Tibial nerve (tissue), 4 donors: Measurements from ENCODE around the gene NUP188. TPM values are rescaled to one million over a fixed set of nuclear protein-coding genes. Genes with fewer than 3 reads are reported as not detected.
"Not testable (repeated sequence)": the region's sequence is repeated elsewhere in the genome, so short reads cannot be mapped to it uniquely, and the experiment has no call there.

Source experiments
- DNase-seq, 2 donors: peaks; one replicate each; pipeline ENCODE4 v3.0.0-alpha.2; 2019; ENCODE audit warnings: low spot score in 2 of 2
- H3K27ac ChIP-seq, 4 donors: fragments of 200-600 bp; sonication (generic) in 3 of 4; one replicate each; pipeline ENCODE4 v1.5.1; 2017 to 2019; ENCODE audit warnings: mild to moderate bottlenecking in 1 of 4
- H3K27me3 ChIP-seq, 2 donors: fragments of 200-600 bp; sonication (generic) in 1 of 2; one replicate each; pipeline versions ENCODE4 v1.5.1 to v1.6.0; 2017 to 2019
- H3K36me3 ChIP-seq, 3 donors: fragments of 200-600 bp; sonication (generic); one replicate each; pipeline ENCODE4 v1.5.1; 2018 to 2019
- H3K4me1 ChIP-seq, 4 donors: fragments of 200-600 bp; sonication (generic) in 3 of 4; one replicate each; pipeline ENCODE4 v1.5.1; 2017 to 2019
- H3K4me3 ChIP-seq, 4 donors: fragments of 200-600 bp; sonication (generic) in 3 of 4; one replicate each; pipeline ENCODE4 v1.5.1; 2017 to 2019; ENCODE audit warnings: mild to moderate bottlenecking in 1 of 4, moderate library complexity in 1 of 4
- H3K9me3 ChIP-seq, 4 donors: fragments of 200-600 bp; sonication (generic) in 3 of 4; one replicate each; pipeline ENCODE4 v1.5.1; 2017 to 2019
- EP300 ChIP-seq, 2 donors: sonication (generic); formaldehyde crosslinking; IDR thresholded peaks; one replicate each; pipeline ENCODE4 v1.6.1; 2017; ENCODE audit warnings: antibody characterized with exemption in 2 of 2, mild to moderate bottlenecking in 1 of 2
- POLR2A ChIP-seq, 2 donors: fragments of 450-650 bp; IDR thresholded peaks; one replicate each; pipeline ENCODE4 v1.6.1; 2017; ENCODE audit warnings: antibody characterized with exemption in 2 of 2, mild to moderate bottlenecking in 2 of 2, moderate library complexity in 2 of 2
- WGBS, 2 donors: methylation state at CpG; one replicate each; pipeline ENCODE4 v1.1.5; 2018; 5-methylcytosine and 5-hydroxymethylcytosine counted together
- total RNA-seq, 4 donors: library from RNA; depleted of rRNA; stranded (reverse); fragments of >200 nt; gene quantifications; one replicate each; pipeline ENCODE4 v1.1.0, GENCODE V29; 2016
- TF ChIP-seq, protein P1 (sequence below), 5 experiments: fragments of 200-600 bp in 3 of 5; fragments of 450-650 bp in 2 of 5; sonication (generic) in 3 of 5; IDR thresholded peaks; one replicate each; pipeline ENCODE4 v1.5.1; 2016 to 2019; ENCODE audit warnings: antibody characterized with exemption in 5 of 5, mild to moderate bottlenecking in 3 of 5, moderate library complexity in 2 of 5

NUP188 gene
- total RNA-seq, 4 donors from 2014 or later, result 22.9 to 76.5 (median 43.5) TPM

DNA sequence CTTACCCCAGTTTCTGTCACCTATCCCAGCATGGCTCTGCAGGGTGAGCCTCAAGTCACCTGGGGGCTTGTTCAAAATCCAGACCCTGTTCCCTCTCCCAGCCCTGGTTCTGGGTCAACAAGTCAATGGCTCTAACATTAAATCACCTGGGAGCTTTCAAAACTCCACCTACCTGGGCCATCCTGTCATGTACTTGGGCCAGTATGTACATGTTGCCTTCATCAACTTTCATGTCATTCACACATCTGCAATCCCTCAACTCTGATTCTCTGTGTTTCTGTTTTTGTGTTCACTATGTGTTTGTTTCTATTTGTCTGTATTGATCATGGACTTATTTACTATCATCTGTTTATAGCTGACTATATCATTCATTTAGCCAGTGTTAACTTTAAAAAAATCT, 82.7 kb downstream of the NUP188 start:
- Histone ChIP-seq H3K27ac (no peak overlapping the region), H3K4me3 (no peak overlapping the region), H3K4me1 (peaks cover 0 to 32% (median 20%) of the 10 kb centered on the region in 4 donors), H3K27me3 (no peaks in the 10 kb centered on the region), H3K36me3 (no peaks in the 10 kb centered on the region), H3K9me3 (no peaks in the 10 kb centered on the region)
- no peak for DNase-seq
- no peak for TF ChIP-seq POLR2A (IDR thresholded peaks at IDR 0.05)
- TF ChIP-seq EP300 (IDR thresholded peaks at IDR 0.05), result no peak
- TF ChIP-seq, protein P1, sequence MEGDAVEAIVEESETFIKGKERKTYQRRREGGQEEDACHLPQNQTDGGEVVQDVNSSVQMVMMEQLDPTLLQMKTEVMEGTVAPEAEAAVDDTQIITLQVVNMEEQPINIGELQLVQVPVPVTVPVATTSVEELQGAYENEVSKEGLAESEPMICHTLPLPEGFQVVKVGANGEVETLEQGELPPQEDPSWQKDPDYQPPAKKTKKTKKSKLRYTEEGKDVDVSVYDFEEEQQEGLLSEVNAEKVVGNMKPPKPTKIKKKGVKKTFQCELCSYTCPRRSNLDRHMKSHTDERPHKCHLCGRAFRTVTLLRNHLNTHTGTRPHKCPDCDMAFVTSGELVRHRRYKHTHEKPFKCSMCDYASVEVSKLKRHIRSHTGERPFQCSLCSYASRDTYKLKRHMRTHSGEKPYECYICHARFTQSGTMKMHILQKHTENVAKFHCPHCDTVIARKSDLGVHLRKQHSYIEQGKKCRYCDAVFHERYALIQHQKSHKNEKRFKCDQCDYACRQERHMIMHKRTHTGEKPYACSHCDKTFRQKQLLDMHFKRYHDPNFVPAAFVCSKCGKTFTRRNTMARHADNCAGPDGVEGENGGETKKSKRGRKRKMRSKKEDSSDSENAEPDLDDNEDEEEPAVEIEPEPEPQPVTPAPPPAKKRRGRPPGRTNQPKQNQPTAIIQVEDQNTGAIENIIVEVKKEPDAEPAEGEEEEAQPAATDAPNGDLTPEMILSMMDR (IDR thresholded peaks at IDR 0.05), result no peak

DNA sequence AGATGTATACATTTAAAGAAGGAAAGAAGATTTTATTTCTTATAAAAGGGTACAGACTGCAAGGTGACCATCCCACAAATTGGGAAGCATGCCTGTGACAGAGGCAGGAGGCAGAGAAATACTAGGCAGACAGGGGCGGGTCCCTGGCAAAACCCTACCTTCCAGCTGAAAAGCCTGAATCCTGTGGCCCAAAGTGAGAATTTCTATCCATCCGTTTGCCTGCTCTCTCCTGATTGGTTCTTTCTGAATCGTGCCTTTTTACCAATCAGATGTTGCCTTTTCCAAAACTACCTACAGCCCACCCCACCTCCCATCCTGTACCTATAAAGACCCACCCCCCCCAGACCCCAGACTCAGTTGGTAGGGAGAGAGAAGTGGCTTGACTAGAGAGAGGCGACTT, 84.0 kb downstream of the NUP188 start:
- H3K4me1 ChIP-seq, result peaks cover 0 to 28% (median 13%) of the 10 kb centered on the region in 4 donors
- 66 to 70% methylated on average over 4 of the region's 4 CpGs for WGBS, 2 donors
- H3K36me3 ChIP-seq, result no peaks in the 10 kb centered on the region
- no peaks in the 10 kb centered on the region for H3K9me3 ChIP-seq
- TF ChIP-seq, protein P1 (IDR thresholded peaks at IDR 0.05), result no peak
- TF ChIP-seq POLR2A (IDR thresholded peaks at IDR 0.05) (no peak), EP300 (IDR thresholded peaks at IDR 0.05) (no peak)
- H3K27ac ChIP-seq, result no peak overlapping the region
- no peak overlapping the region for H3K4me3 ChIP-seq
- DNase-seq, result no peak
- H3K27me3 ChIP-seq, result no peaks in the 10 kb centered on the region

DNA sequence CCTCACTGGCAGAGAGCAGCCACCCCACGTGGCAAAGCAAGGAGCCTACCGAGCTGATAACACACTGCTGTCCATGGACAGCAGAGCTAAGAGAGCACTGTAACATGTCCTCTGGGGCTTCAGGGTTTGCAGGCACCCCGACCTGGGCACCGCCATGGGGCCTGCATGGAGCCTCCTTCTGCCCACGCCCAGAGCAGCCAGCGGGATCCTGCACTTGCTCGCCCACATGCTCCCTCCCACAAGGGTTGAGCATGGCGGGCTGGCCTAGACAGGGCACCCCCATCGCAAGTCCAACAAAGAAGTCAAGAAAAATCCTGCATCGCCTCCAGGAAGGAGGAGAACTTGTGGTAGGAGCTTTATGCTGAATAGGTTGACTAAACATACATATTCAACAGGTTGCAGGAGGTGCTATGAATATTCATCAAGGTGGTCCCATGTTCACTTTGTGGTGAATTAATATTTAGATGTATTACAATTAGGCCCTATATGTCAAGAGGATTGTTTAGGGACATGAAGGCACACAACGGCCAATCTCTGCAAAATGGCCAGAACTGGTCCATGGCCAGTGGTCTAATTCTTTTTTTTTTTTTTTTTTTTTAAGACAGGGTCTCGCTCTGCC, 85.2 kb downstream of the NUP188 start:
- 78 to 82% methylated on average over 12 of the region's 12 CpGs for WGBS, 2 donors

DNA sequence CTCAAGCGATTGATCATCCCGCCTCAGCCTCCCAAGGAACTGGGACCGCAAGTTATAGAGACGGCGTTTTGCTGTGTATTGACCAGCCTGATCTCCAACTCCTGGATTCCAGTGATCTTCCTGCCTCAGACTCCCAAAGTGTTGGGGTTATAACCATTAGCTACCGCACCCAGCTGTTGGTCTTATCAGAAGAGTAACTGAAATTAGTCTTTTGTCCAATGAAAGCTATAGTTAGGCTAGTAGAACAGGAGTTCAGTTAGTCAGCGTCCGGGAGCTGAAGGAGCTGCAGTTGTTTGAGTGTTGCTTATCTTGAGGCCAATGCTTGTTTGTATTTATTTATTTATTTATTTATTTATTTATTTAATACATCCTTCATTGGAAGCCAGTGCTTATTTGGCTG, 85.7 kb downstream of the NUP188 start:
- no peak overlapping the region for H3K4me3 ChIP-seq
- no peaks in the 10 kb centered on the region for H3K36me3 ChIP-seq
- no peak for DNase-seq
- TF ChIP-seq POLR2A (IDR thresholded peaks at IDR 0.05), result no peak
- no peak for TF ChIP-seq EP300 (IDR thresholded peaks at IDR 0.05)
- TF ChIP-seq, protein P1 (IDR thresholded peaks at IDR 0.05), result no peak
- H3K27ac ChIP-seq, result no peak overlapping the region
- no peaks in the 10 kb centered on the region for H3K9me3 ChIP-seq
- peaks cover 0 to 31% (median 13%) of the 10 kb centered on the region in 4 donors for H3K4me1 ChIP-seq
- no peaks in the 10 kb centered on the region for H3K27me3 ChIP-seq
- 91 to 93% methylated on average over 8 of the region's 8 CpGs for WGBS, 2 donors

More for the DNA sequence above, 85.2 kb downstream of the NUP188 start:
- Histone ChIP-seq H3K4me3 (no peak overlapping the region), H3K27ac (no peak overlapping the region), H3K36me3 (no peaks in the 10 kb centered on the region), H3K9me3 (no peaks in the 10 kb centered on the region), H3K27me3 (no peaks in the 10 kb centered on the region), H3K4me1 (peaks cover 0 to 25% (median 8%) of the 10 kb centered on the region in 4 donors)
- DNase-seq, result no peak
- TF ChIP-seq, protein P1 (IDR thresholded peaks at IDR 0.05), result no peak
- no peak for TF ChIP-seq EP300 (IDR thresholded peaks at IDR 0.05)

DNA sequence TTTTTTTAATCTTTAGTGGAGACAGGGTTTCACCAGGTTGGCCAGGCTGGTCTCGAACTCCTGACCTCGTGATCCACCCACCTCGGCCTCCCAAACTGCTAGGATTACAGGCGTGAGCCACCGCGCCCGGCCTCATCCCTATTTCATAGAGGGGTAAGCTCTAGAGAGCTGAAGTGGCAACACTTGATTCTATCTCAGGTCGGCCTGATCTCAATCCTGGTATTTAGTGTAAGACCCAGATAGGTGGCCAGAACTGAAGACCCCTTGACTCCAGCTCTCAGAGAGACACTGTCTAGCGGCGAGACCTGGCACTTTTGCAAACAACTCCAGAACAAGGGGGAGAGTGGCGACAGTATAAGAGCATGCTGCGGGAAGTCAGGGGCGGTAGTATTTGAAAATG, 88.3 kb downstream of the NUP188 start:
- peak overlapping the region; percentile 45 to 85 (median 78) for H3K27ac ChIP-seq
- 45 to 60% methylated on average over 13 of the region's 13 CpGs for WGBS, 2 donors
- not testable (repeated sequence) for H3K36me3 ChIP-seq, DNase-seq, H3K9me3 ChIP-seq, H3K27me3 ChIP-seq
- H3K4me1 ChIP-seq, result peaks cover 0 to 34% (median 14%) of the 10 kb centered on the region in 4 donors
- peak overlapping the region; percentile 70 to 96 (median 78) for H3K4me3 ChIP-seq
